HG02623 (cell line): ENCODE measurements around the gene ANOS1.
"Not testable (repeated sequence)": the region's sequence is repeated elsewhere in the genome, so short reads cannot be mapped to it uniquely, and the experiment has no call there.

Experiments
- ATAC-seq: cut with Tn5 transposase; IDR thresholded peaks from one replicate; pipeline ENCODE4 v1.9.1; 2021; ENCODE audit warnings: moderate library complexity; ENCODE audit not compliant: unreplicated experiment

ANOS1 gene

GRCh38 chrX:8731559-8732395 is at the start of gene ANOS1:
Gene ANOS1 (minus strand): TSS chrX:8732137. CDS start chrX:8732036, 101 bp downstream.
- ATAC-seq: no peak

GRCh38 chrX:8773117-8773516 is 41.2 kb upstream of the ANOS1 start:
- ATAC-seq: no peak

- ATAC-seq: no peak
These were observed 28.1 kb upstream of the ANOS1 start for GRCh38 chrX:8760021-8760420.

GRCh38 chrX:8758706-8759105 is 26.8 kb upstream of the ANOS1 start:
- ATAC-seq: not testable (repeated sequence)

DNA sequence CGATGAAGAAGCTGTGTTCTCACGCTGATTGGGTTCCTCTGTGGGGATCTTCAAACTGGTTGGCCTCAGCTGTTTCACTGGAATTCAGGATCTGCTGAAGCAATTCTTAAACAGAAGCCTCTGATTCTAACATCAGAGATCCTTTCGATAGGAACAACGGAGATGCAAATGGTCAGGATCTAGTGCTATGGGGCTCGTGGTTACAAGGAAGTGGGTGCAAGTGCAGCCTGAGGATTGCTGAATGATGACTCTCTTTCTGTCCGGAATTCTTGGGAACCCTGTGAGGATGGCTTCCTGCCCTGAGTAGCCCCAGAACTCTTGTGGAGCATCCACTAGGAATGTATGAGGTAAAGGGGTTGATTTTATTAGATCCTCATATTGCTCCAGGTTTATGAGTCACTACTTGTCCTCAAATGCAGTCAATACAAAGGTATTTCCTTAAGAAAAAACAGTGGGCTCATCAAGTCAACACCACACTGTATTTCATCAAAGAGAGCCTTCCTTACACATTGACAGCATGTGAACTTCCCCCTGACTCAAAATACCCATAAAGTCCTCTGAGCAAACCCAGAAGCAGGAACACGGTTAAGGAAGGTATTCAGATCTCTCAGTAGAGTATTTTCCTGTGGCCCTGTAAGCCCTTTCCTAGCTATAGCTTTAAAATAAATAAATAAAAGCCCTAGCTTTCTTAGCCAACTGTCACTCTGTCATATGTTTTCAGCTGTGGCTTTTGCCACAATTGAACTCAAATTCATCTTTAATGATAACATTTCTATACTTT is 25.9 kb upstream of the ANOS1 start:
- not testable (repeated sequence) for ATAC-seq

DNA sequence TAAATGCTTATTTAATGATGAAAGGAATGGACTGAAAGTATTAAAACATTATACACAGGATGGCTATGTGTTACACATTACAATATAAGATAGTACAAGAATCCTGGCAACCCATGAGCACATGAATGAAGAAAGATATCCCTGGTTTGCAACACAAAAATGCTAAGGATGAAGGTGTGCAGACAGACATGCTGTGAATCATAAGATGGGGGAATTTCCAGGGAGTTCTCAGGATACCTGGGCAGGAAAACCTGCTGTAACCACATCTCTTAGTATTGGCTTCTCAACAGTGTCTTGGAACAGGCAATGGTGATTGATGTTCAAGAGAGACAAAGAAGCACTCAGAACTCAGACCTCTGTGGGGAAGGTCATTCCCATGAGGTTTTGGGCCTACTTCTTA is 23.9 kb upstream of the ANOS1 start:
- ATAC-seq: no peak

- no peak for ATAC-seq
These were observed 23.2 kb upstream of the ANOS1 start for GRCh38 chrX:8755116-8755515.

DNA sequence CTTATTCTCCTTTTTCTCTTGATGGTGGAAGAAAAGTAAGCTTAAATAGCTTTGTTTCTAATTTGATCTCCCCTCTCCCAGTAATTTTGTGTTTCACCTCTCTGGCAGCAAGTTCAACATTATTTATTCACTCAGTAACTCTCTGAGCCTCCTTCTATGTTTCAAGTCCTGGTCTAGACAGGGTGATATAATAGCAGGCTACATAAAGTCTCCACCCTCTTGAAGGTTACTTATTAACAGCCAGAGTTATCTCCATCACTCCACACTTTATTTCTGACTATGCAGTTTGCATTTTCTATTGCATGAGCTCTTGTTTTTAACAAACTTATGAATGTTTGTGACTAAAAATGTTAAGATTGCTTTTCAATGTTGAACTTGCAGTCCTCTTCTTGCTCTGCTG is 17.8 kb upstream of the ANOS1 start:
- no peak for ATAC-seq

- no peak for ATAC-seq
These were observed 16.9 kb upstream of the ANOS1 start for GRCh38 chrX:8748855-8749254.

DNA sequence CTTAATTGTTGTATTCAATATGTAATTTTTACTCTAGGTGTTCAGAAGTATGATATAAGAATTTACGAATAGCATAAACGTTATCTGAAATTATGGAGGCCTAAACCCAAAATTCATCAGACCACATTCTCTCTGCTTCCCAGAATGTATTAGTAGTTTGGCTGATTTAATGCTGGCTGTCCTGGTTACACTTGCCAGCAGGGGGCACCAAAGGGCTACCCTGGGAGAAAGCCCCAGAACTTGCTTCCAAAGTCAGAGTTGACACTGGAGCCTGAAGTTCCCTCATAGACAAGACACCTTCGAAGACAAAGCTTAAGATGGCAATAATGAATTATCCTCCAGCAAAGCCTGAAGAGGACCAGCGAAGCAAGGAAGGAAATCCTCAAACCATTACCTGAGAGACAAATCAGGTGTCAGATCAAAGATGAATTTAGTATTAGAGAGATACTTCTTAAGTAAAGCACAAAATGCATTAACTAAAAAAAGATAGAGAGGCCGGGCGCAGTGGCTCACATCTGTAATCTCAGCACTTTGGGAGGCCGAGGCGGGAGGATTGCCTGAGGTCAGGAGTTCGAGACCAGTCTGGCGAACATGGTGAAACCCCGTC is 11.3 kb upstream of the ANOS1 start:
- no peak for ATAC-seq

DNA sequence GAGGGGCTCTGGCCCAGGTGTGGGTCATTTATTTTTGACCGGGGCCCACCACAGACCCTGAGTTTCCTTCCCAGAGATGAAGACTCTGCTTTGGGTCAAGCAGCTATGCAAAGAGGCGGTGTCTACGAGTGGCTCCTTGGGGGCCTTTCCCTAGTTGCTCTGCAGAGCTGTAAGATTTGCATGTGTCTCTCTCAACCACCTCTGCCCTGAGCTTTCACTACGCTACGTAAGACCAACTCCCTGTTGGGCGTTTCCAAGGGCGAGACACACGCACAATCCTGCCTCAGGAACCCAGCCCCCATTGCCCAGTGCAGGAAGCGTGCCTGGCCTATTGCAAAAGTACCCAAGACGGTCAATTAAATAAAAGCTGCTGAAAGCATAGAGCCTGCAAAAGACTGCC is 10.0 kb upstream of the ANOS1 start:
- no peak for ATAC-seq

GRCh38 chrX:8738588-8739189 is 6.8 kb upstream of the ANOS1 start:
- ATAC-seq: no peak

DNA sequence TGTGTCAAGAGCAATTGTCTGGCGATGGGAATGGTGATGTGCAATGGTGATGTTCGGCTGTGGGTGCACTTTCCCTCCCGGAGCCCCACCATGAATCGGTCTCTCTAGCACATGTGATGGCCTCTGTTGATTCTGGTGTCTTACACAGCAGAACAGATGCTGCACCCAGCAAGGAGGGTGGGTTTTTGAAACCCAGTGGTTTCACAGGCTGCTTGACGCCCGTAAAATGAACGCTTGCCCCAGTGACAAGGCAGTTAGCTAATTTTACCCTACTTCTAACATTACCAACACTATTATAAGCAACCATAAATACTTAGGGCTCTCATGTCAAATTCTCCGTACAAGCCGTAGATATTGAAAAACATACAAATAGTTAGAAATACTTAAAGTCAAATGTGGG is 5.9 kb upstream of the ANOS1 start:
- ATAC-seq: no peak

- ATAC-seq: no peak
These were observed 952 bp downstream of the ANOS1 start for GRCh38 chrX:8730812-8731558.

- ATAC-seq: no peak
These were observed 2.1 kb downstream of the ANOS1 start for GRCh38 chrX:8729811-8730210.

DNA sequence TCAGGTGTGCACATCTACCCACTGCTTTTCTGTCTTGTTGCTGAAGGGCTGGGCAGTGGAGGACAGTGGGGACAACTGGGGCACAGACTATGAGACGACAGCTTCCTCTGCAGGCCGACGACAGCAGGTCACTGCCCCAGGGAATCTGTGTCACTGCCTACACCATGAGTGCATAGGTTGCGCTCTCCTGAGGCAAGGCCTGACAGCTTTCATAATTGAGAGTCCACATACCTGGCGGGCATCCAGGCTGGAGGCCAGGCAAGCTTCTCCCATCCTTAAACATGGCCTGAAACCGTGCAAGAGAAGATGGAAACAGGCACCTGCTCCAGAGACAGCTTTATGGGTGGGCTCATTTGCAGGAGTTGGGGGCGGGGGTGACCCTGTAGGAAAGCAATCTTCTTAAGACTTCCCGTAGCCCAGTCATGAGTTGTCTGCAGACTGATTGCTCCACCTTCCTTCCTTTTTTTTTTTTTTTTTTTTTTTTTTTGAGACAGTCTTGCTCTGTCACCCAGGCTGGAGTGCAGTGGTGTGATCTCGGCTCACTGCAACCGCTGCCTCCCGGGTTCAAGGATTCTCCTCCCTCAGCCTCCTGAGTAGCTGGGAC is 2.9 kb downstream of the ANOS1 start:
- ATAC-seq: no peak

- ATAC-seq: no peak
These were observed 5.8 kb downstream of the ANOS1 start for GRCh38 chrX:8726031-8726652.

GRCh38 chrX:8724300-8724699 is 7.6 kb downstream of the ANOS1 start:
- ATAC-seq: no peak

DNA sequence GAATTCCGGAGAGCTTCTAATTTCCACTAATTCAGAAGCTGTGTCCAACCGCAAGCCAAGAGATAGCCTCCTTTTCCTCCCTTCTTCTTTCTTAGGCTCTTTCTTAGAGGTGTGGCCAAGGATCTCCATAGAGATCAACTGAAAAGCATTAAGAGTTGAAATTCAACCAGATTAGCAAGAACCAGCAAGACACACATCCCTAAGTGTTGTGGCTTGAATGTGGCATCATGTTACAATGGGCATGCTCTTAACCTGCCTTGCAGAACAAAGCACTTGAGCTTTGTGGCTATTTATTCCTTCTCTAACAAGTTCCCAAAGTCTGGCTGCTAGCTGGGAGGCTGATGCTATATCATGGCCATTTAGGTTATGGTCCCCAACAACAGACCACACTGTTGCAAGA is 10.4 kb downstream of the ANOS1 start:
- no peak for ATAC-seq

GRCh38 chrX:8720136-8720535 is 11.8 kb downstream of the ANOS1 start:
- no peak for ATAC-seq
